HG03108 (cell line): ENCODE measurements around the gene NFIA.
"Not testable (repeated sequence)": the region's sequence is repeated elsewhere in the genome, so short reads cannot be mapped to it uniquely, and the experiment has no call there.

Experiments
- ATAC-seq: cut with Tn5 transposase; IDR thresholded peaks from one replicate; pipeline ENCODE4 v1.9.1; 2021; ENCODE audit warnings: moderate library complexity; ENCODE audit not compliant: unreplicated experiment

NFIA gene

GRCh38 chr1:61263905-61264824, 181.8 kb downstream of the NFIA start:
- no peak for ATAC-seq

- ATAC-seq = no peak
Observed at GRCh38 chr1:61264825-61265242, 182.5 kb downstream of the NFIA start.

DNA sequence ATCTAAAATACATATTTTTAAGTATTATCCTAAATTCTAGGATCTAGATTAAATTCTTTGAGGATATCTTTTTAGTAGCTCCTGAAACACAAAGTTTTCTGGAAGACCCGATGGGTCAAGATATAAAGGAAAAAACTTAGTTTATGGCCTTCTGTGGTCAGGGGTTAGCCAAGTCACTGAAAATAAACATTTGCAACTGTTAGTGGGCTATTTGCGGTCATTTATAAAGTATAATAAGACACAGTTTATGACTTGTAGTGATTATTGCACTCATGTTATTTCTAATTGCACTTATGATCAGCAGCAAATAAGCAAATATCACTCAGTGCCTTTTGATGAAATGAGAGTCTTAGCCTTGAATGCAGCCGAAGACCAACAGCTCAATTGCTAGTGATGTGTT, 183.3 kb downstream of the NFIA start:
- ATAC-seq = no peak

- no peak for ATAC-seq
Observed at GRCh38 chr1:61266738-61267137, 184.4 kb downstream of the NFIA start.

DNA sequence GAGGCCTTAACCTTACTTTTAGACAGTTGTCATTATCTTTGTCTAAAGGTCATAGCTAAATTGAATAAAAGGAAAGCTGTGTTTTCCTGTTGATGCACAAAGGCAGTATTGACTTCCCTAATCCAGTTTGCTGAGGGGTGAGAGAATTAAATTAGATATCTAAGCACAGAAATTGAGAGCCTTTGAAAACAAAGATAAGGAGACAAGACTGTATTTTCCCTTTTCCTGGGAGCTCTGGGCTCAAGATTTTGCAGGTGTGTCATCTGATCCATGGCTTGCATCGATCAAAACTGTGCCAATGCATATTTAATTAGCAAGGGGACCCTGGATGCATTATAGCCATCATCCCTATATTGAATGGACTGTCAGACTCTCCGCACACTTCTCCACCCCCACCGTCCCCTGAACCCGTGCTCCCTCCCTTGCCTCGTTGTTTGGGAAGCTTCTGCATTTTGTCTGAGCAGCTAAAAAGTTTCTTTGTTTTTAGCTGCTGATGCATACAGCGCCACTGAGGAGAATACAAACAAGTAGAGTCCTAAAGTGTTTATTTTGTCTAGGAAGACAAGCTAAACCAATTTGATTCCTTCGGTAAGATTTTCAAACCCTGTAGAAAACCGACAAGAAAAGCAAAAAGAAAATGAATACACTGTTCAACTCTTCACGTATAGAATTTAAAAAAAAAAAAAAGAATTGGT, 186.3 kb downstream of the NFIA start:
- no peak for ATAC-seq

DNA sequence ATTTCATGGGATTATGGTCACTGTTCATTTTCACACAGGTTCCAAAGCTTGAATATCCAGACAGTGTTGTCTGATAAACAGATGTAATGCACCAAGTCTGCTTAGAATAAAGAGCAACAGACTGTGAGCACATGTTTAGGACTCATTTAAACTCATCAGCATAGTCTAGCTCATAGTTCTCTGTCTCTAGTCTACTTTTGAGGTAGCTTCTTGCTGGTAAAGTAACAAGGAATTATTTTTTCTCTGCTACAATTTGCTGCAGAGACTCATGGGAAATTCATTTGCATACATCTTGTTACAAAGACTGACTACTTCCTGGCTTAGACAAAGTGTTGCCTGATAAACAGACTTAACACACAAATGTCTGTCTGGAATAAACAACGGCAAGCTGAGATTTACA, 187.2 kb downstream of the NFIA start:
- no peak for ATAC-seq

- ATAC-seq = no peak
Observed at GRCh38 chr1:61270107-61270506, 187.7 kb downstream of the NFIA start.

GRCh38 chr1:61270761-61271411, 188.5 kb downstream of the NFIA start:
- no peak for ATAC-seq

GRCh38 chr1:61271412-61271789, 189.0 kb downstream of the NFIA start:
- no peak for ATAC-seq

GRCh38 chr1:61273167-61273705, 190.9 kb downstream of the NFIA start:
- no peak for ATAC-seq

DNA sequence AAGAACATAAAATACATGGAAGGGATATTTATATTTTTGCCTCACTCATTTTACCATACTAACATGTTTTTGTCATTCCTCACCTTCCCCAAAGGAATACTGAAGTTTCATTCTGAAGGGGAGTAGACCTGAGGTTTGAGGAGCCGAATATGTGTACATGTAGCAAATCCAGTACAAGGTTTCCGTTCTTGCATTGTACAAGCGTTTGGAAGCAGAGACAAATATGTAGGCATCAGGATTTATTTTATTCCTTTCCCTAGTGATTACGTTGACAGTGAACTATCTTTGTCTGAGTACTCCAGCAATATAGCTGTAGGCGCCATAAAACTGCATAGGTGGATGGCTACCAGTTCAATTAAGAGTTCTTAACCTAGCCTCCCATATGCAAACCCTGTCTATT, 191.5 kb downstream of the NFIA start:
- no peak for ATAC-seq

GRCh38 chr1:61274939-61275338, 192.6 kb downstream of the NFIA start:
- no peak for ATAC-seq

DNA sequence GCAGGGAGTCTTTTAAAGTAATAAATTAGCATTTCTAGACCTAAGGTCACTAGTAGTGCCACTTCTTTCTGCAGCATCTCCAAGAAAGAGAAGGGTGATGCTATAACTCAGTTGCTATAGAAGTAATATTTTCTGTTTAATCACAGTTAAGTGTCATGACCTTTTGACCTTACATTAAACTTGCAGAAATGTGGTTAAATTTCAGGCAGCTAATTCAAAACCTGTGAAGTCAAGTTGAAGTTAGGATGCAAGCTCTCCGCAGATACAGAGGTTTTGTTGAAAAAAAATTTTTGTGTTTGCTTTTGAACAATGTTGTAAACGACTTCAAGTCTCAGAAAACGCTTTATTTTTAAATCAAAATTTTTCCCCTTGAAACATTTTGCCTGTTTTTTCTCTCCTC, 193.9 kb downstream of the NFIA start:
- ATAC-seq = no peak

- no peak for ATAC-seq
Observed at GRCh38 chr1:61277121-61277690, 194.8 kb downstream of the NFIA start.

GRCh38 chr1:61278503-61278902, 196.1 kb downstream of the NFIA start:
- not testable (repeated sequence) for ATAC-seq

DNA sequence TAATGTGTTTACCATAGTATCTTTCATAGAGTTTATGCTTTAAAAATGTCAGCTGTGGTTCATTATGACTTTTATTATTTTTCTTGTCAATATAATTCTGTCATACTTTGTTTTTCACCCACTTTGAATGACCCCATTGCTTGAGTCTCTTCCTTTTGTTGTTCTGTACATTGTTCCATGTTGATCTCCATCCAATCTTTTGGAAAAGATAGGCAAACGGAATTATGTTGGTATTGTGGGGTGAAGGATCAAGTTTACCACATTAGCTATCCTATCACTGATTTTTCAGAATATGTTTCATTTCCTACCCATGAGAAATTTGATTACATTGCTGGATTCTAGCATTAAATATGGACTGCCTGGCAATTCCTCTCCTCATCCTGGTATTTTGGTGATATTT, 196.6 kb downstream of the NFIA start:
- no peak for ATAC-seq

GRCh38 chr1:61279570-61279969, 197.2 kb downstream of the NFIA start:
- ATAC-seq = no peak

DNA sequence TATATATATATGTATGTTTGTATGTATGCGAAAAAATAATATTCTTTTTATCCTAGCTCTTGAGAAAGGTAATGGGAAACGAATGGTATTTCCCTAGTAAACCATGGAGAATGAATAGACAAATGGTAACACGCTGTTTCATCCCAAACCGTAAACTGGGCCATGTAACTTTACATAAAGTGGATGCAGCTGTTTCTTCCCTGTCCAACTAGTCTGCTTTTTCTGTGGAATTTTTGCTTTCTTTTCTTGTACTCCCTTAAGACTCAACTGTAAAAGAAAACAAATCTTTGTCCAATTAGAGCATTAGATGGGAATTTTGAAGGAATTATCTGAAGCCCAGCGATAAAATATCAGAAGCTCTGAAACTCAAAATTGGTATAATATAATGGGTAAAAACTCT, 198.1 kb downstream of the NFIA start:
- no peak for ATAC-seq

GRCh38 chr1:61282387-61282786, 200.0 kb downstream of the NFIA start:
- ATAC-seq = no peak

GRCh38 chr1:61284248-61284854, 202.0 kb downstream of the NFIA start:
- no peak for ATAC-seq

DNA sequence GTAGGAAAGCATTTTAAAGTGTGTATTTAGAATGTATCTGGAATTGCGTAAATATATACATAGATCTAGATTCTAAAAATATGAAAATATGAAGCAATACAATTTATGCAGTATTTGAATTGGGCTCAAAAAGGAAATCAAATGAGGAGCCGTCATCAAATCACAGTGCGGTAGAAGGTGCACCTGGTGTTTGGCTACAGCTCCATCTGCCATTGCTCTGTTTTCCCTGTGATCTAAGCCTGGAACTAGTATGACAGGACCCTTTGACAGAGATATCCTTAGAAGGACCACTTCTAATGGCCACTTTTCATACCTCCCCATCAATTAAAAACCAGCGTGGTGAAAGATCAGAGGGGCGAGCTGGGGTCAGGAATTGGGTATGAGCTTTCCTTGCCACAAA, 202.6 kb downstream of the NFIA start:
- ATAC-seq = no peak
